LNCAP (cell line): Measurements from ENCODE around the gene STPG4.

ENCODE experiments used
- CTCF ChIP-seq: fragments of 450-650 bp; IDR thresholded peaks from 2 replicates; pipeline ENCODE4 v1.5.1; 2017; ENCODE audit warnings: mild to moderate bottlenecking

The STPG4 gene

GRCh38 chr2:47079515-47080412 lies 75.3 kb downstream of the STPG4 start:
- no peak for TF ChIP-seq CTCF

GRCh38 chr2:47078541-47079482 lies 76.3 kb downstream of the STPG4 start:
- no peak for TF ChIP-seq CTCF

GRCh38 chr2:47077442-47078117 lies 77.5 kb downstream of the STPG4 start:
- TF ChIP-seq CTCF = no peak

- no peak for TF ChIP-seq CTCF
These were observed 78.3 kb downstream of the STPG4 start for GRCh38 chr2:47076586-47077441.

GRCh38 chr2:47076126-47076506 lies 79.0 kb downstream of the STPG4 start:
- no peak for TF ChIP-seq CTCF

GRCh38 chr2:47075361-47076125 lies 79.6 kb downstream of the STPG4 start:
- no peak for TF ChIP-seq CTCF
